GM12892 (cell line): ENCODE results near the gene GALNT2.

Experiments
- POLR2A ChIP-seq: IDR thresholded peaks from 2 replicates; pipeline ENCODE4 v1.6.1; 2011; ENCODE audit warnings: low read depth, low read length, control low read depth
- POLR2AphosphoS5 ChIP-seq: IDR thresholded peaks from 2 replicates; pipeline ENCODE4 v1.6.1; 2011; ENCODE audit warnings: low read depth, low read length, control low read depth
- TAF1 ChIP-seq: IDR thresholded peaks from 2 replicates; pipeline ENCODE4 v1.6.1; 2011; ENCODE audit warnings: low read depth, mild to moderate bottlenecking, control low read depth, low read length, borderline replicate concordance

DNA sequence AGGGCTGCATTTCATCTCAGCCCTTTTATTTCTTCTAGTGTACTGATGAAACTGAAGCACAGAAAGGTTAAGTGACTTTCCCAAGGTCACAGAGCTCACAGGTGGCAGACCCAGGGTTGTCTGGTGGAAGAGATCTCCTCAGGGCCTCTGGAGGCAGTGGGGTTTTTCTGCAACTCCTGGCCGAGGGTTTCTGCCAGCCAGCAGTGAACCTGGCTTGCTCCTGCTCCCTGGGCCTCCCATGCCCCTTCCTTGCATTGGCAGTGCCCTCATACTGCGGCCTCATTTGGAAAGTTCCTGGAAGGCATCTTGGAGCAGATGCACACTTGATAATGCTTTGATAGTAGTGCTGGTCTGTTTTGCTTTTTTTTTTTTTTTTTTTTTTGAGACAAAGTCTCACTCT lies 7.7 kb downstream of the GALNT2 start:
- TF ChIP-seq TAF1 (no peak), POLR2AphosphoS5 (no peak), POLR2A (no peak)
